Endometrial microvascular endothelial cells (primary cell): ENCODE results near the gene CASTOR1. TPM values are rescaled to one million over a fixed set of nuclear protein-coding genes. Genes with fewer than 3 reads are reported as not detected.

Source experiments
- in situ Hi-C: cut with HindIII; loops from 2 replicates; pipeline ENCODE4 v1.10.0; 2017; ENCODE audit warnings: low sequenced_read_pairs, low pct_unique_long_range_greater_than_20kb; ENCODE audit errors: inconsistent ontology term
- total RNA-seq: library from RNA; depleted of rRNA; stranded (reverse); fragments of >200 nt; gene quantifications from one replicate; pipeline ENCODE4 v1.2.3, GENCODE V29; 2015; ENCODE audit errors: inconsistent ontology term

Gene CASTOR1
- total RNA-seq, 1 donor from 2014 or later = 4.0 TPM

- in situ Hi-C loops = loop anchor here (25.0 kb wide), 1 partner anchor 149 kb away; the partner anchor contains the start of gene MTFP1
Observed at GRCh38 chr22:30288419-30289140, 725 bp downstream of the CASTOR1 start.

GRCh38 chr22:30287648-30288418, 1.5 kb downstream of the CASTOR1 start:
- in situ Hi-C loops = loop anchor here (25.0 kb wide), 1 partner anchor 149 kb away; the partner anchor contains the start of gene MTFP1

GRCh38 chr22:30286813-30287647, 2.3 kb downstream of the CASTOR1 start:
- in situ Hi-C loops = loop anchor here (25.0 kb wide), 1 partner anchor 150 kb away; the partner anchor contains the start of gene MTFP1

- in situ Hi-C loops = loop anchor here (25.0 kb wide), 1 partner anchor 151 kb away; the partner anchor contains the start of gene MTFP1
Observed at GRCh38 chr22:30286331-30286730, 3.0 kb downstream of the CASTOR1 start.

- in situ Hi-C loops = loop anchor here (25.0 kb wide), 1 partner anchor 151 kb away; the partner anchor contains the start of gene MTFP1
Observed at GRCh38 chr22:30285846-30286200, 3.5 kb downstream of the CASTOR1 start.

- in situ Hi-C loops = loop anchor here (25.0 kb wide), 1 partner anchor 152 kb away; the partner anchor contains the start of gene MTFP1
Observed at GRCh38 chr22:30285176-30285845, 4.0 kb downstream of the CASTOR1 start.

GRCh38 chr22:30284666-30285065, 4.6 kb downstream of the CASTOR1 start:
- in situ Hi-C loops = loop anchor here (25.0 kb wide), 1 partner anchor 153 kb away; the partner anchor contains the start of gene MTFP1

- in situ Hi-C loops = loop anchor here (25.0 kb wide), 1 partner anchor 153 kb away; the partner anchor contains the start of gene MTFP1
Observed at GRCh38 chr22:30284172-30284571, 5.1 kb downstream of the CASTOR1 start.

GRCh38 chr22:30283342-30283741, 6.0 kb downstream of the CASTOR1 start:
- in situ Hi-C loops = loop anchor here (25.0 kb wide), 1 partner anchor 154 kb away; the partner anchor contains the start of gene MTFP1

GRCh38 chr22:30282616-30283046, 6.7 kb downstream of the CASTOR1 start:
- in situ Hi-C loops = loop anchor here (25.0 kb wide), 1 partner anchor 155 kb away; the partner anchor contains the start of gene MTFP1

- in situ Hi-C loops = loop anchor here (25.0 kb wide), 1 partner anchor 157 kb away; the partner anchor contains the start of gene MTFP1
Observed at GRCh38 chr22:30280505-30280904, 8.8 kb downstream of the CASTOR1 start.

- in situ Hi-C loops = loop anchor here (25.0 kb wide), 1 partner anchor 157 kb away; the partner anchor contains the start of gene MTFP1
Observed at GRCh38 chr22:30279932-30280331, 9.4 kb downstream of the CASTOR1 start.

- in situ Hi-C loops = loop anchor here (25.0 kb wide), 1 partner anchor 158 kb away; the partner anchor contains the start of gene MTFP1
Observed at GRCh38 chr22:30279046-30279788, 10.1 kb downstream of the CASTOR1 start.

- in situ Hi-C loops = loop anchor here (25.0 kb wide), 1 partner anchor 160 kb away; the partner anchor contains the start of gene MTFP1
Observed at GRCh38 chr22:30277547-30278344, 11.6 kb downstream of the CASTOR1 start.

GRCh38 chr22:30276039-30276438, 13.3 kb downstream of the CASTOR1 start:
- in situ Hi-C loops = loop anchor here (25.0 kb wide), 1 partner anchor 161 kb away; the partner anchor contains the start of gene MTFP1

- in situ Hi-C loops = loop anchor here (25.0 kb wide), 1 partner anchor 162 kb away; the partner anchor contains the start of gene MTFP1
Observed at GRCh38 chr22:30275625-30276024, 13.7 kb downstream of the CASTOR1 start.
